Esophagus squamous epithelium (tissue), 5 donors: ENCODE data around the gene MRPL54. TPM values are rescaled to one million over a fixed set of nuclear protein-coding genes. Genes with fewer than 3 reads are reported as not detected.

ENCODE experiments used
- DNase-seq: peaks from one replicate; lab custom pipeline; 2025; lab: John Stamatoyannopoulos, UW
- H3K27ac ChIP-seq, 4 donors: fragments of 200-600 bp; sonication (generic); one replicate each; pipeline ENCODE4 v1.5.1; 2016 to 2019; ENCODE audit warnings: mild to moderate bottlenecking in 1 of 4
- H3K27me3 ChIP-seq, 4 donors: fragments of 200-600 bp; sonication (generic); 1 replicate in 3 of 4; 2 replicates in 1 of 4; pipeline versions ENCODE4 v1.5.1 to v1.6.0; 2017 to 2021; ENCODE audit warnings: antibody characterized with exemption in 1 of 4
- H3K36me3 ChIP-seq, 3 donors: fragments of 200-600 bp; sonication (generic); one replicate each; pipeline ENCODE4 v1.5.1; 2016 to 2019
- H3K4me1 ChIP-seq, 3 donors: fragments of 200-600 bp; sonication (generic); one replicate each; pipeline ENCODE4 v1.5.1; 2017 to 2019
- H3K4me3 ChIP-seq, 4 donors: fragments of 200-600 bp; sonication (generic); 1 replicate in 3 of 4; 2 replicates in 1 of 4; pipeline ENCODE4 v1.5.1; 2016 to 2019; ENCODE audit warnings: mild to moderate bottlenecking in 2 of 4, moderate library complexity in 1 of 4
- H3K9me3 ChIP-seq, 3 donors: fragments of 200-600 bp; sonication (generic); one replicate each; pipeline ENCODE4 v1.5.1; 2016 to 2019
- POLR2A ChIP-seq, 4 donors: fragments of 450-650 bp; IDR thresholded peaks; one replicate each; pipeline ENCODE4 v1.6.1; 2017; ENCODE audit warnings: antibody characterized with exemption in 4 of 4, mild to moderate bottlenecking in 4 of 4, moderate library complexity in 3 of 4
- WGBS, 2 donors: methylation state at CpG; one replicate each; pipeline ENCODE4 v1.1.5; 2018; 5-methylcytosine and 5-hydroxymethylcytosine counted together
- intact Hi-C: fragments of 100-400 bp; cut with DNase I; formaldehyde crosslinking; loops from one replicate; pipeline ENCODE4 v1.15.0; 2022
- small RNA-seq, 4 donors: library from RNA; depleted of rRNA; stranded (forward); fragments of <200 nt; gene quantifications; one replicate each; pipeline ENCODE3, GENCODE V24; 2016
- total RNA-seq, 4 donors: library from RNA; depleted of rRNA; stranded (reverse); fragments of >200 nt; gene quantifications; one replicate each; pipeline ENCODE4 v1.1.0, GENCODE V29; 2016
- TF ChIP-seq, protein P1 (sequence below), 6 experiments: fragments of 450-650 bp in 4 of 6; fragments of 200-600 bp in 2 of 6; sonication (generic) in 2 of 6; IDR thresholded peaks; one replicate each; pipeline ENCODE4 v1.5.1; 2016 to 2019; ENCODE audit warnings: antibody characterized with exemption in 6 of 6, mild to moderate bottlenecking in 4 of 6, moderate library complexity in 4 of 6
- donor health status: DM: yes; HTN: yes; CAD: no.

MRPL54 gene
- total RNA-seq, 4 donors from 2014 or later = 50.2 to 79.9 (median 60.9) TPM

DNA sequence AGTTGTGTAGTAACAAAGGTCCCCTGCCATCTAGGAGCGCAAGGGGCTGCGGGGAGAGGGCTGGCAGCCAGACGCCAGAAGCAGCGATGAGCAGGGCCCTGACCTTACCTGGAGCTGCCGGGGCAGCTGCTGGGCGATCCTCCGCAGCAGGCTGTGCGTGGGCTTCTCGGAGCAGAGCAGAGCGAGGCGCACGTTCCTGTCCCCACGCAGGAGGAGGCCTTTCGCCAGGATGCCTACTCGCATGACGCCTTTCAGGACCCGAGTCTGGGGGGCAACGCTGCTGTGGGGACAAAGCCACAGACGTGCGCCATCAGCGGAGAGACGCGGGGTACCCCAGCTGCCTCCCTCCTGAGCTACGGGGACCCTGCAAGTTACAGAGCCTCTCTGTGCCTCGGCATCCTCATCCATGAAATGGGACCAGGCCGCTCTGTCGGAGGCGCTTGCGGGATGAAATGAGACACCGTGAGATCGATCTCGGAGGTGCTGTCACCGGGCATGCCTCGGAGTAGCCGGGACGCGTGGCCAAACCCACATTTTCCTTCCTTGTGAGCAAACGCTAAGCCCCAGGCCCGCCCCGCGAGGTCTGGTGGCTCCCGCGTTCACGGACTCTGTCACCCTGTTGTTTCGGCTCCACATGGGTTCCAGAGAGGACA lies 54.2 kb downstream of the MRPL54 start:
- Histone ChIP-seq H3K27me3 (no peaks in the 10 kb centered on the region), H3K9me3 (no peaks in the 10 kb centered on the region), H3K4me3 (no peak overlapping the region), H3K27ac (no peak overlapping the region), H3K4me1 (peaks cover 0 to 25% (median 4%) of the 10 kb centered on the region in 3 donors), H3K36me3 (no peaks in the 10 kb centered on the region)
- no peak for DNase-seq
- intact Hi-C loops = no loop called here
- WGBS, 2 donors = 75 to 93% methylated on average over 2 to 20 of the region's 45 CpGs
- TF ChIP-seq, protein P1, sequence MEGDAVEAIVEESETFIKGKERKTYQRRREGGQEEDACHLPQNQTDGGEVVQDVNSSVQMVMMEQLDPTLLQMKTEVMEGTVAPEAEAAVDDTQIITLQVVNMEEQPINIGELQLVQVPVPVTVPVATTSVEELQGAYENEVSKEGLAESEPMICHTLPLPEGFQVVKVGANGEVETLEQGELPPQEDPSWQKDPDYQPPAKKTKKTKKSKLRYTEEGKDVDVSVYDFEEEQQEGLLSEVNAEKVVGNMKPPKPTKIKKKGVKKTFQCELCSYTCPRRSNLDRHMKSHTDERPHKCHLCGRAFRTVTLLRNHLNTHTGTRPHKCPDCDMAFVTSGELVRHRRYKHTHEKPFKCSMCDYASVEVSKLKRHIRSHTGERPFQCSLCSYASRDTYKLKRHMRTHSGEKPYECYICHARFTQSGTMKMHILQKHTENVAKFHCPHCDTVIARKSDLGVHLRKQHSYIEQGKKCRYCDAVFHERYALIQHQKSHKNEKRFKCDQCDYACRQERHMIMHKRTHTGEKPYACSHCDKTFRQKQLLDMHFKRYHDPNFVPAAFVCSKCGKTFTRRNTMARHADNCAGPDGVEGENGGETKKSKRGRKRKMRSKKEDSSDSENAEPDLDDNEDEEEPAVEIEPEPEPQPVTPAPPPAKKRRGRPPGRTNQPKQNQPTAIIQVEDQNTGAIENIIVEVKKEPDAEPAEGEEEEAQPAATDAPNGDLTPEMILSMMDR (IDR thresholded peaks at IDR 0.05) = no peak
- no peak for TF ChIP-seq POLR2A (IDR thresholded peaks at IDR 0.05)

Small RNA genes within 50 kb of the gene (small RNA-seq; reads per million reads assigned to genes)
- gene AC005777.1 = 0 reads per million in 4 donors

Other genes with a start within 250 kb of the MRPL54 start
- gene TEKTIP1, start 223.5 kb upstream of the MRPL54 start, total RNA-seq = under 1 TPM in 1 of 4 donors, not detected in 3; 0.95 TPM
- gene MFSD12, start 205.1 kb upstream of the MRPL54 start, total RNA-seq = 10 to 100 TPM; 22.5 to 50.4 (median 37.3) TPM
- 10 to 100 TPM; 56.1 to 77.6 (median 76.9) TPM for gene HMG20B, start 189.7 kb upstream of the MRPL54 start, total RNA-seq
- under 1 TPM; 0.18 to 0.76 (median 0.22) TPM for gene GIPC3, start 177.2 kb upstream of the MRPL54 start, total RNA-seq
- gene TBXA2R, start 155.8 kb upstream of the MRPL54 start, total RNA-seq = 1 to 10 TPM in 1 of 4 donors, under 1 TPM in 3; 0.23 to 1.3 (median 0.45) TPM
- gene CACTIN, start 135.9 kb upstream of the MRPL54 start, total RNA-seq = 10 to 100 TPM; 15.9 to 26.7 (median 21.3) TPM
- gene PIP5K1C, start 62.2 kb upstream of the MRPL54 start, total RNA-seq = 10 to 100 TPM; 12.0 to 25.3 (median 15.2) TPM
- gene TJP3, start 54.3 kb upstream of the MRPL54 start, total RNA-seq = 10 to 100 TPM; 23.7 to 71.1 (median 28.0) TPM
- gene APBA3, start 990 bp upstream of the MRPL54 start, total RNA-seq = 10 to 100 TPM; 12.9 to 26.5 (median 22.7) TPM
- not detected for gene RAX2, start 9.5 kb downstream of the MRPL54 start, total RNA-seq
- 1 to 10 TPM in 3 of 4 donors, not detected in 1; 1.1 to 4.4 (median 2.1) TPM for gene MATK, start 23.7 kb downstream of the MRPL54 start, total RNA-seq
- gene ZFR2, start 106.4 kb downstream of the MRPL54 start, total RNA-seq = not detected
- gene ATCAY, start 118.0 kb downstream of the MRPL54 start, total RNA-seq = not detected
- gene NMRK2, start 170.4 kb downstream of the MRPL54 start, total RNA-seq = not detected
- gene DAPK3, start 208.4 kb downstream of the MRPL54 start, total RNA-seq = 10 to 100 TPM; 38.2 to 60.4 (median 45.9) TPM
- gene EEF2, start 222.8 kb downstream of the MRPL54 start, total RNA-seq = 1,000 to 10,000 TPM; 1,210 to 2,054 (median 1,565) TPM
- 10 to 100 TPM; 11.4 to 15.1 (median 13.0) TPM for gene PIAS4, start 245.1 kb downstream of the MRPL54 start, total RNA-seq